Effector memory CD4-positive, alpha-beta T cell (primary cell): ENCODE measurements around the gene NEDD4L.

Experiments used
- DNase-seq, 3 donors: peaks; one replicate each; pipeline ENCODE4 v3.0.0-alpha.2; 2020
- H3K27ac ChIP-seq: 2 replicates; pipeline ENCODE4 v1.7.0; 2013; ENCODE audit warnings: mild to moderate bottlenecking, low read length, moderate library complexity; ENCODE audit not compliant: insufficient read depth, poor library complexity, severe bottlenecking
- H3K27me3 ChIP-seq: replicated peaks from 2 replicates; pipeline ENCODE4 v1.7.0; 2013; ENCODE audit warnings: mild to moderate bottlenecking, low read length; ENCODE audit not compliant: insufficient read depth, control insufficient read depth, poor library complexity, severe bottlenecking
- H3K36me3 ChIP-seq: 2 replicates; pipeline ENCODE4 v1.7.0; 2013; ENCODE audit warnings: mild to moderate bottlenecking, low read length, moderate library complexity; ENCODE audit not compliant: control insufficient read depth, insufficient read depth
- H3K4me1 ChIP-seq: 2 replicates; pipeline ENCODE4 v1.7.0; 2013; ENCODE audit warnings: low read length, mild to moderate bottlenecking; ENCODE audit not compliant: control insufficient read depth, insufficient read depth, poor library complexity, severe bottlenecking
- H3K4me3 ChIP-seq: 2 replicates; pipeline ENCODE4 v1.7.0; 2013; ENCODE audit warnings: low read length, low read depth, mild to moderate bottlenecking; ENCODE audit not compliant: insufficient read depth, poor library complexity, severe bottlenecking
- H3K9me3 ChIP-seq: 2 replicates; pipeline ENCODE4 v1.7.0; 2013; ENCODE audit warnings: mild to moderate bottlenecking, low read length, moderate library complexity; ENCODE audit not compliant: control insufficient read depth

NEDD4L gene

GRCh38 chr18:58224425-58224750 is 180.4 kb downstream of the NEDD4L start:
- H3K4me1 ChIP-seq = no peaks in the 10 kb centered on the region
- no peak overlapping the region for H3K27ac ChIP-seq
- H3K27me3 ChIP-seq = no peaks in the 10 kb centered on the region
- no peak overlapping the region for H3K4me3 ChIP-seq
- no peaks in the 10 kb centered on the region for H3K9me3 ChIP-seq
- no peak for DNase-seq
- no peaks in the 10 kb centered on the region for H3K36me3 ChIP-seq

- Histone ChIP-seq H3K9me3 (no peaks in the 10 kb centered on the region), H3K36me3 (no peaks in the 10 kb centered on the region), H3K27ac (no peak overlapping the region), H3K27me3 (no peaks in the 10 kb centered on the region), H3K4me3 (no peak overlapping the region), H3K4me1 (no peaks in the 10 kb centered on the region)
- DNase-seq = no peak
These were observed 181.1 kb downstream of the NEDD4L start for GRCh38 chr18:58225101-58225500.

- Histone ChIP-seq H3K4me3 (no peak overlapping the region), H3K27me3 (no peaks in the 10 kb centered on the region), H3K9me3 (no peaks in the 10 kb centered on the region), H3K27ac (no peak overlapping the region), H3K36me3 (no peaks in the 10 kb centered on the region), H3K4me1 (no peaks in the 10 kb centered on the region)
- DNase-seq = no peak
These were observed 182.4 kb downstream of the NEDD4L start for GRCh38 chr18:58226429-58226828.

GRCh38 chr18:58227361-58227930 is 183.4 kb downstream of the NEDD4L start:
- H3K27me3 ChIP-seq = no peaks in the 10 kb centered on the region
- no peaks in the 10 kb centered on the region for H3K4me1 ChIP-seq
- H3K27ac ChIP-seq = no peak overlapping the region
- H3K9me3 ChIP-seq = no peaks in the 10 kb centered on the region
- H3K36me3 ChIP-seq = no peaks in the 10 kb centered on the region
- no peak for DNase-seq
- H3K4me3 ChIP-seq = no peak overlapping the region

GRCh38 chr18:58228176-58228575 is 184.2 kb downstream of the NEDD4L start:
- no peaks in the 10 kb centered on the region for H3K36me3 ChIP-seq
- H3K9me3 ChIP-seq = no peaks in the 10 kb centered on the region
- no peak for DNase-seq
- H3K4me1 ChIP-seq = no peaks in the 10 kb centered on the region
- no peak overlapping the region for H3K4me3 ChIP-seq
- no peaks in the 10 kb centered on the region for H3K27me3 ChIP-seq
- H3K27ac ChIP-seq = no peak overlapping the region

GRCh38 chr18:58228762-58229161 is 184.7 kb downstream of the NEDD4L start:
- no peak overlapping the region for H3K4me3 ChIP-seq
- H3K27ac ChIP-seq = no peak overlapping the region
- H3K9me3 ChIP-seq = no peaks in the 10 kb centered on the region
- DNase-seq = no peak
- H3K4me1 ChIP-seq = no peaks in the 10 kb centered on the region
- no peaks in the 10 kb centered on the region for H3K36me3 ChIP-seq
- H3K27me3 ChIP-seq = no peaks in the 10 kb centered on the region

GRCh38 chr18:58229162-58229561 is 185.1 kb downstream of the NEDD4L start:
- H3K4me1 ChIP-seq = no peaks in the 10 kb centered on the region

GRCh38 chr18:58230438-58231179 is 186.6 kb downstream of the NEDD4L start:
- no peak for DNase-seq
- H3K27ac ChIP-seq = no peak overlapping the region

More at GRCh38 chr18:58229162-58229561, 185.1 kb downstream of the NEDD4L start:
- Histone ChIP-seq H3K9me3 (no peaks in the 10 kb centered on the region), H3K36me3 (no peaks in the 10 kb centered on the region), H3K27ac (no peak overlapping the region), H3K4me3 (no peak overlapping the region), H3K27me3 (no peaks in the 10 kb centered on the region)
- no peak for DNase-seq

GRCh38 chr18:58231930-58232329 is 187.9 kb downstream of the NEDD4L start:
- Histone ChIP-seq H3K4me3 (no peak overlapping the region), H3K36me3 (no peaks in the 10 kb centered on the region), H3K4me1 (no peaks in the 10 kb centered on the region), H3K27ac (no peak overlapping the region), H3K9me3 (no peaks in the 10 kb centered on the region), H3K27me3 (no peaks in the 10 kb centered on the region)
- no peak for DNase-seq

More at GRCh38 chr18:58230438-58231179, 186.6 kb downstream of the NEDD4L start:
- no peaks in the 10 kb centered on the region for H3K36me3 ChIP-seq
- H3K4me3 ChIP-seq = no peak overlapping the region
- H3K9me3 ChIP-seq = no peaks in the 10 kb centered on the region
- no peaks in the 10 kb centered on the region for H3K4me1 ChIP-seq
- no peaks in the 10 kb centered on the region for H3K27me3 ChIP-seq

GRCh38 chr18:58232668-58233067 is 188.6 kb downstream of the NEDD4L start:
- DNase-seq = no peak
- Histone ChIP-seq H3K4me1 (no peaks in the 10 kb centered on the region), H3K27me3 (no peaks in the 10 kb centered on the region), H3K36me3 (no peaks in the 10 kb centered on the region), H3K9me3 (no peaks in the 10 kb centered on the region), H3K4me3 (no peak overlapping the region), H3K27ac (no peak overlapping the region)
